CD4-positive, alpha-beta memory T cell (primary cell): ENCODE results near the gene KCNN3. TPM values are rescaled to one million over a fixed set of nuclear protein-coding genes. Genes with fewer than 3 reads are reported as not detected.

Source experiments
- CTCF ChIA-PET: fragments of 350-600 bp; sonication (Branson Sonifier 250); formaldehyde crosslinking; loops from one replicate; lab custom pipeline; 2021; ENCODE audit warnings: inconsistent platforms; ENCODE audit not compliant: partially characterized antibody; lab: Charles Lee
- POLR2A ChIA-PET: fragments of 350-600 bp; sonication (Branson Sonifier 250); formaldehyde crosslinking; loops from one replicate; lab custom pipeline; 2021; ENCODE audit not compliant: partially characterized antibody; lab: Charles Lee
- DNase-seq, 5 donors: peaks; one replicate each; pipeline versions ENCODE4 v3.0.0 to v3.0.0-alpha.2; 2020 to 2022; ENCODE audit warnings: mixed read lengths in 1 of 5
- H3K27ac ChIP-seq: one replicate; pipeline ENCODE4 v1.7.0; 2013; ENCODE audit warnings: low read depth, low read length
- H3K27me3 ChIP-seq: 2 replicates; pipeline ENCODE4 v1.7.0; 2013; ENCODE audit warnings: mild to moderate bottlenecking, low read length, moderate library complexity; ENCODE audit not compliant: insufficient read depth
- H3K36me3 ChIP-seq: 2 replicates; pipeline ENCODE4 v1.7.0; 2013; ENCODE audit warnings: mild to moderate bottlenecking, low read length, moderate library complexity; ENCODE audit not compliant: insufficient read depth
- H3K4me1 ChIP-seq: 2 replicates; pipeline ENCODE4 v1.7.0; 2013; ENCODE audit warnings: mild to moderate bottlenecking, low read length, moderate library complexity; ENCODE audit not compliant: insufficient read depth
- H3K4me3 ChIP-seq, 2 donors: one replicate each; pipeline ENCODE4 v1.7.0; 2013; ENCODE audit warnings: low read length in 2 of 2, mild to moderate bottlenecking in 1 of 2
- H3K9me3 ChIP-seq, 2 donors: one replicate each; pipeline ENCODE4 v1.7.0; 2013; ENCODE audit warnings: low read length in 2 of 2, control low read depth in 1 of 2; ENCODE audit not compliant: control insufficient read depth in 1 of 2
- H3K27ac Mint-ChIP-seq, 7 donors: one replicate each; pipeline ENCODE4 v1.8.0; 2020 to 2021; ENCODE audit warnings: mixed read lengths in 7 of 7, mild to moderate bottlenecking in 6 of 7, inconsistent platforms in 3 of 7, moderate library complexity in 3 of 7
- H3K27me3 Mint-ChIP-seq, 2 donors: one replicate each; pipeline ENCODE4 v1.8.0; 2020 to 2021; ENCODE audit warnings: mixed read lengths in 2 of 2
- H3K36me3 Mint-ChIP-seq, 2 donors: one replicate each; pipeline ENCODE4 v1.8.0; 2020 to 2021; ENCODE audit warnings: mixed read lengths in 2 of 2, inconsistent platforms in 1 of 2, mild to moderate bottlenecking in 1 of 2
- H3K4me1 Mint-ChIP-seq, 4 donors: one replicate each; pipeline ENCODE4 v1.8.0; 2020 to 2021; ENCODE audit warnings: mixed read lengths in 4 of 4, mild to moderate bottlenecking in 1 of 4
- H3K4me3 Mint-ChIP-seq, 8 donors: one replicate each; pipeline ENCODE4 v1.8.0; 2020 to 2021; ENCODE audit warnings: mixed read lengths in 8 of 8, mild to moderate bottlenecking in 7 of 8, moderate library complexity in 6 of 8, inconsistent platforms in 3 of 8
- H3K9me3 Mint-ChIP-seq, 8 donors: one replicate each; pipeline ENCODE4 v1.8.0; 2020 to 2021; ENCODE audit warnings: mixed read lengths in 8 of 8, mild to moderate bottlenecking in 5 of 8, inconsistent platforms in 3 of 8, moderate library complexity in 1 of 8
- intact Hi-C: fragments of 100-400 bp; cut with micrococcal nuclease; formaldehyde crosslinking; loops from one replicate; pipeline ENCODE4 v1.15.1; 2023
- polyA plus RNA-seq, 2 donors: library from polyadenylated mRNA; unstranded; fragments of 300-500 nt; fragmentation: Illumina TruSeq; gene quantifications; one replicate each; pipeline ENCODE4 v1.2.3, GENCODE V29; 2021
- total RNA-seq, 2 experiments: library from RNA; stranded (reverse); gene quantifications; one replicate each; pipeline ENCODE4 v1.2.3, GENCODE V29; 2021

The KCNN3 gene
- total and polyA plus RNA-seq, 4 experiments from 2014 or later = 0.06 TPM; not detected in 3

DNA sequence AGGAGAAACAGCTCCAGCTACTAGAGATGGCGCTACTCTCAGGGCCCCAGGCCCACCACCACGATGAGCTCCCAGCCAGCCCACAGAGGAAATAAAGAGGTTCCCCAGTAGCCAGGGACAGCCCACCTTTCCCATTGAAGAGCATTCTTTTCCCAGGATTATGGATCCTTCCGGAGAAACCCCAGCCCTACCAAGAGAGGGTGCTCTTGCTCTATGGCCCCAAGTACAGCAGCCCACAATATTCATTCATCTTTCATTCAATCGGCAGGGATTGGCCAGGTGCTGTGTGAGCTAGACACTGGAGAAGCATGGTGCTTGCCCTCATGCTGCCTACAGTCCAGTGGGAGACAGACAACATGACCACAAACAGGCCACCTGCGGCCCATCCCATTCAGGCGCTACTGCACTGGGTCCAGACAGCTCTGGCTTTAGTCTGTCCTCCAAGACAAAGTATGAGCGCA is 36.6 kb upstream of the KCNN3 start:
- no peaks in the 10 kb centered on the region for H3K27me3 Mint-ChIP-seq
- no peak overlapping the region for H3K4me3 Mint-ChIP-seq
- no peak overlapping the region for H3K27ac ChIP-seq
- CTCF ChIA-PET = interaction anchor here (0.7 to 1.9 kb wide), 6 partner anchors 9 to 179 kb away, joined by 3 to 5 read pairs (median 3); no protein-coding TSS in a partner anchor
- no peak overlapping the region for H3K4me3 ChIP-seq
- H3K4me1 Mint-ChIP-seq = no peaks in the 10 kb centered on the region
- no peaks in the 10 kb centered on the region for H3K4me1 ChIP-seq
- POLR2A ChIA-PET = interaction anchor here (0.7 to 1.5 kb wide), 2 partner anchors 30 to 80 kb away, joined by 4 to 8 read pairs; partner anchors contain the start of gene PMVK
- peaks cover 0 to 5% of the 10 kb centered on the region in 2 donors for H3K36me3 Mint-ChIP-seq
- no peak overlapping the region for H3K27ac Mint-ChIP-seq
- no peaks in the 10 kb centered on the region for H3K9me3 Mint-ChIP-seq
- H3K36me3 ChIP-seq = no peaks in the 10 kb centered on the region
- intact Hi-C loops = no loop called here
- no peaks in the 10 kb centered on the region for H3K9me3 ChIP-seq
- no peaks in the 10 kb centered on the region for H3K27me3 ChIP-seq
- peak in 1 of 5 donors; percentile 4 for DNase-seq

DNA sequence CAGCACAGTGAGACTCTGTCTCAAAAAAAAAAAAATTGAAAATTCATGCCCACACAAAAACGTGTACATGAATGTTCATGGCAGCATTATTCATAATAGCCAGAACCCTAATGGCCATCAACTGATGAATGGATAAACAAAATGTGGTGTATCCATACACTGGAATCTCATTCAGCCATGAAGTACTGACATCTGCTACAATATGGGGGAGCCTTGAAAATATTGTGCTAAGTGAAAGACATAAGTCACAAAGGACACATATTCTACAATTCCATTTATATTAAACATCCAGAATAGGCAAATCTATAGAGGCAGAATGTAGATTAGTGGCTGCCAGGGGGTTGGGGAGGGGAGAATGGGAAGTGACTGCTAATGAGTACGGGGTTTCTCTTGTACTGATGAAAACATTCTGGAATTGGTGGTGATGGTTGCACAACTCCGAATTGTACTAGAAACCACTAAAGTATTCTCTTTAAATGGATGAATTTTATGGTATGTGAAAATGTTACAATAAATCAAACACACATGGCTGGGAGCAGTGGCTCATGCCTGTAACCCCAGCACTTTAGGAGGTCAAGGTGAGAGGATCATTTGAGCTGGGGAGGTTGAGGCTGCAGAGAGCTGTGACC is 33.0 kb upstream of the KCNN3 start:
- POLR2A ChIA-PET = no interaction called here
- Mint-ChIP-seq H3K27me3 (peaks cover 0 to 1% of the 10 kb centered on the region in 2 donors), H3K9me3 (no peaks in the 10 kb centered on the region), H3K4me3 (no peak overlapping the region), H3K4me1 (no peaks in the 10 kb centered on the region), H3K27ac (no peak overlapping the region), H3K36me3 (no peaks in the 10 kb centered on the region)
- Histone ChIP-seq H3K4me3 (no peak overlapping the region), H3K36me3 (no peaks in the 10 kb centered on the region), H3K27ac (no peak overlapping the region), H3K9me3 (no peaks in the 10 kb centered on the region), H3K4me1 (no peaks in the 10 kb centered on the region), H3K27me3 (no peaks in the 10 kb centered on the region)
- DNase-seq = no peak
- CTCF ChIA-PET = no interaction called here
- intact Hi-C loops = no loop called here

DNA sequence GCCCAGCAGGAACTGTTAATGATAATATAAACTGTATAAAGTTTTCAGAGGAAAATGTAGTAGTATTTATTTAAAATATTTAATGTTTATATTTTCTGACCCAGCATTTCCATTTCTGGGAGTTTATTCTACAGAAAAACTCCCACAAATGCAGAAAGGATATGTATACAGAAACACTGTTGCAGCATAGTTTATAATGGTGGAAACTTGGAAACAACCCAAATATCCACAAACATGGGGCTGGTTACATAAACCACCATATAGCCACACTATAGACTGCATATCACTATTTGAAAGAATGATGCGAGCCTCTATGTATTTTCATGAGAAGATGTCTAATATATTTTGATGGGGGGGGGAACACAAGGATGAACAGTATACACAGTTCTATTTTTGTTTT is 31.5 kb upstream of the KCNN3 start:
- POLR2A ChIA-PET = no interaction called here
- Histone ChIP-seq H3K27ac (no peak overlapping the region), H3K4me1 (no peaks in the 10 kb centered on the region), H3K36me3 (no peaks in the 10 kb centered on the region), H3K4me3 (no peak overlapping the region), H3K27me3 (no peaks in the 10 kb centered on the region), H3K9me3 (no peaks in the 10 kb centered on the region)
- Mint-ChIP-seq H3K4me1 (no peaks in the 10 kb centered on the region), H3K27ac (no peak overlapping the region), H3K27me3 (peaks cover 0 to 1% of the 10 kb centered on the region in 2 donors), H3K36me3 (no peaks in the 10 kb centered on the region), H3K9me3 (no peaks in the 10 kb centered on the region), H3K4me3 (no peak overlapping the region)
- DNase-seq = no peak
- intact Hi-C loops = no loop called here
- CTCF ChIA-PET = interaction anchor here (1.3 kb wide), 1 partner anchor 42 kb away, joined by 3 read pairs; no protein-coding TSS in a partner anchor

DNA sequence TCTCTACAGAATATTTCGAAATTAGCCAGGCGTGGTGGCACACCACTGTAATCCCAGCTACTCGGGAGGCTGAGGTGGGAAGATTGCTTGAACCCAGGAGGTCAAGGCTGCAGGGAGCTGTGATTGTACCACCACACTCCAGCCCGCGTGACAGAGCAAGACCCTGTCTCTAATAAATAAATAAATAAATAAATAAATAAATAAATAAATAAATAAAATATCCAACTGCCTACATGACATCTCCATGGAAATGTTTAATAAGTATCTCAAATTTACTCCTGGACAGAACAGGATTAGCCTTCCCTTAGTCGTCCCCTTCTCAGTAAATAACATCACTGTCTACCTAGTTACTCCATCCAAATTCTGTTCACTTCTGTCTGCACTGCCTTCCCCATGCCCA is 29.0 kb upstream of the KCNN3 start:
- Histone ChIP-seq H3K27ac (no peak overlapping the region), H3K9me3 (no peaks in the 10 kb centered on the region), H3K27me3 (no peaks in the 10 kb centered on the region), H3K36me3 (no peaks in the 10 kb centered on the region), H3K4me3 (no peak overlapping the region), H3K4me1 (no peaks in the 10 kb centered on the region)
- intact Hi-C loops = no loop called here
- peak overlapping the region in 1 of 7 donors; percentile 13 for H3K27ac Mint-ChIP-seq
- ChIA-PET POLR2A (no interaction called here), CTCF (no interaction called here)
- DNase-seq = no peak
- H3K27me3 Mint-ChIP-seq = peaks cover 0 to 1% of the 10 kb centered on the region in 2 donors
- H3K9me3 Mint-ChIP-seq = no peaks in the 10 kb centered on the region
- peak overlapping the region in 1 of 8 donors; percentile 28 for H3K4me3 Mint-ChIP-seq
- no peaks in the 10 kb centered on the region for H3K36me3 Mint-ChIP-seq
- no peaks in the 10 kb centered on the region for H3K4me1 Mint-ChIP-seq

DNA sequence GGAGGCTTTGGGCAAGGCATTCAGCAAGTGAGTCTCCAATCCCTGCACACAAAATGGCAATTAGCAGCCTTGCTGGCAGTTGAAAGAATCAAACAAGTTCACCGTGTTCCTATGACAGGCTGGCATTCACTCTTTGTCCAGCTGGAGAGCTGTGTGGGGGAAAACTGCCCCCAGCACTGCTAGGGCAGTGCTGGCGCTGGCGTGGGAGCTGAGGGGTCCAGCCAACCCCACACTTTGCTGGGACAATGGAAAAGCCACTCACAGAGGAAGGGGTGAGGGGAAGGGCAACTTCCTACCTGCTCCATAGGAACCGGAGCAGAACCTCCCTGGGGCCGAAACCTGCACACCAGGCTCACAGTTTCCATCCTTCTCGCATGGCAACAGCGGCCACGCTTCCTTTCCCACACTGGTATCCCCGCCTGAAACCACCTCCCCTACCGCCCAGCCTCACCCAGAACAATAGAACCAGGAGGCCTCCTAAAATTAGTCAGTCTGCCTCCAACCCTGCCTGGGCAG is 26.7 kb upstream of the KCNN3 start:
- H3K27me3 Mint-ChIP-seq = peaks cover 0 to 1% of the 10 kb centered on the region in 2 donors
- no peak overlapping the region for H3K27ac Mint-ChIP-seq
- no peak overlapping the region for H3K27ac ChIP-seq
- ChIA-PET CTCF (interaction anchor here (0.6 to 1.6 kb wide), 2 partner anchors 20 to 40 kb away, joined by 3 to 4 read pairs; partner anchors contain the start of gene PMVK), POLR2A (no interaction called here)
- no peaks in the 10 kb centered on the region for H3K9me3 ChIP-seq
- H3K36me3 ChIP-seq = no peaks in the 10 kb centered on the region
- H3K4me1 ChIP-seq = no peaks in the 10 kb centered on the region
- no peak for DNase-seq
- H3K4me3 ChIP-seq = no peak overlapping the region
- H3K36me3 Mint-ChIP-seq = no peaks in the 10 kb centered on the region
- no peaks in the 10 kb centered on the region for H3K4me1 Mint-ChIP-seq
- no peaks in the 10 kb centered on the region for H3K9me3 Mint-ChIP-seq
- intact Hi-C loops = no loop called here
- no peak overlapping the region for H3K4me3 Mint-ChIP-seq
- no peaks in the 10 kb centered on the region for H3K27me3 ChIP-seq

GRCh38 chr1:154895798-154896197 is 25.7 kb upstream of the KCNN3 start:
- H3K4me1 ChIP-seq = no peaks in the 10 kb centered on the region
- intact Hi-C loops = no loop called here
- no peaks in the 10 kb centered on the region for H3K36me3 ChIP-seq
- H3K27me3 Mint-ChIP-seq = peaks cover 0 to 1% of the 10 kb centered on the region in 2 donors
- H3K4me3 Mint-ChIP-seq = no peak overlapping the region
- no peak for DNase-seq
- no peaks in the 10 kb centered on the region for H3K9me3 ChIP-seq
- H3K27ac Mint-ChIP-seq = no peak overlapping the region
- no peak overlapping the region for H3K4me3 ChIP-seq
- H3K4me1 Mint-ChIP-seq = no peaks in the 10 kb centered on the region
- H3K9me3 Mint-ChIP-seq = no peaks in the 10 kb centered on the region
- CTCF ChIA-PET = interaction anchor here (1.2 to 1.6 kb wide), 3 partner anchors 17 to 41 kb away, joined by 3 to 4 read pairs (median 4); partner anchors contain the start of gene PMVK
- POLR2A ChIA-PET = no interaction called here
- no peak overlapping the region for H3K27ac ChIP-seq
- H3K36me3 Mint-ChIP-seq = no peaks in the 10 kb centered on the region
- H3K27me3 ChIP-seq = no peaks in the 10 kb centered on the region

DNA sequence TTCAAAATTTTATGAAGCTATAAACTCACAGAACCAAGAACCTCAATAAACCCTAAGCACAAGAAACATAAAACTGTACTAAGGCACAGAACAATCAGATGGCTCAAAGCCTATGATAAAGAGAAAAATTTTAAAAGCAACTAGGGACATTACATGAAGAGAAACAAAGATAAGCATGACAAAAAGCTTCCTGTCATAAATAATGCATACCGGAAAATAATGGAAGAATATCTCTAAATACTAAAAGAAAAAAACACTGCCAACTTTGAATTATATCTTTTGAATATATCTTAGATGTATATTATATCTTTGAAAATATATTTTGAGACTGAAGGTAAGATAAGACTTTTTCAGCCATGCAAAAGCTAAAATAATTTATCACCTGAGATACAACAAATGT is 21.4 kb upstream of the KCNN3 start:
- Mint-ChIP-seq H3K27me3 (no peaks in the 10 kb centered on the region), H3K4me3 (no peak overlapping the region), H3K36me3 (no peaks in the 10 kb centered on the region), H3K9me3 (no peaks in the 10 kb centered on the region), H3K4me1 (no peaks in the 10 kb centered on the region), H3K27ac (no peak overlapping the region)
- ChIA-PET POLR2A (interaction anchor here (1.7 kb wide), 1 partner anchor 125 kb away, joined by 4 read pairs; no protein-coding TSS in a partner anchor), CTCF (interaction anchor here (0.7 to 2.3 kb wide), 2 partner anchors 9 to 13 kb away, joined by 5 to 6 read pairs; no protein-coding TSS in a partner anchor)
- Histone ChIP-seq H3K9me3 (no peaks in the 10 kb centered on the region), H3K36me3 (no peaks in the 10 kb centered on the region), H3K27ac (no peak overlapping the region), H3K4me1 (no peaks in the 10 kb centered on the region), H3K27me3 (no peaks in the 10 kb centered on the region), H3K4me3 (no peak overlapping the region)
- DNase-seq = no peak
- intact Hi-C loops = no loop called here
